HG02642 (cell line): Measurements from ENCODE around the gene TMEM63A.

Experiments used
- ATAC-seq: cut with Tn5 transposase; IDR thresholded peaks from one replicate; pipeline ENCODE4 v1.9.1; 2021; ENCODE audit warnings: mild to moderate bottlenecking; ENCODE audit not compliant: unreplicated experiment, poor library complexity

The TMEM63A gene

DNA sequence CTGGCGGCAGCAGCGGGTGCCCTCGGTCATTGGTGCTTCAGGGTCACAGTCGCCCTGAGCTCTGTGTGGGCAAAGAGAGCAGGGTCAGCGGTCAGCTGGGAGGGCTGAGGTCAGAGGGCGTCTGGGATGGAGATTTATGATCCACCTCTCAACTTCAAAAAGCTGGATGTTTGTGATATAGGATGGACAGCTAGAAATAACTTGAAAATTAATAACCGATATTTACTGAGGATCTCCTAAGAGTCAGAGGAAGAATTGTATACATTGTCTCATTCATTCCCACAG lies 4.8 kb upstream of the TMEM63A start:
- no peak for ATAC-seq

DNA sequence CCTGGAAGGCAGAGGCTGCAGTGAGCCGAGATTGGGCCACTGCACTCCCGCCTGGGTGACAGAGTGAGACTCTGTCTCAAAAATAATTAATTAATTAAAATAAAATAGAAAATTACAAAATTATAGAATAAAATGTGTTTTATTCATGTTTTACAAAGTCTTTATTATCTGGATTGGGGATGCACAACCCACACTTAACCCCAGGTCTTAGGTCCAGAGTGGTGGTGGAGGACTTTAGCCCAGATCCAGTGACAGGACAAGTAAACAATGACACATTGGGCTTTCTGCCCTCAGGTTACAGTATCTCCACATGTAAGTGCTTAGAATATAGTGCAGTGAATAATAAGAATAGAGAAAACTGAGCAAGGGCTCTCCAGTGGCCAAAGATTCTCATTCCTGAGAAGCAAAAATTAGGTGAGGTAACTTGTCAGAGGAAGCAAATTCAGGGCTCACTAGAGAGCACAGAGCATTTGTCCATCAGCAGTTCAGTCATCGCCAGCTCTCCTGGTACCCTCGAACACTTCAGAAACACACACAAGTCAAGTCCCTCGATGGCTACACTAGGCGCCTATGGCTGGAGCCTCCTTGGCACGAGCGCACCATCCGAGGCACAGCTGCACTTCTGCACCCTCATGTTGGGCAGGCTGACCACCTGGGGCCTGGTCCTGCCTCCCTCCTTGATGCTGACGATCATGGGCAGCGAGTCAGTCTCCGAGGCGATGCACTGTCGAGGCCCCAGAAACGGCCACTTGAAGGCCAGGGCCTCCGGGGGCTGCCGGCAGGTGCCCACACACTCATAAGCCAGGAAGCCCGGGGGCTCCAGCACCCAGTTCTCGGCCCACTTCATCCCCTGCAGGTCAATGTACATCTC lies 4.2 kb upstream of the TMEM63A start:
- no peak for ATAC-seq

DNA sequence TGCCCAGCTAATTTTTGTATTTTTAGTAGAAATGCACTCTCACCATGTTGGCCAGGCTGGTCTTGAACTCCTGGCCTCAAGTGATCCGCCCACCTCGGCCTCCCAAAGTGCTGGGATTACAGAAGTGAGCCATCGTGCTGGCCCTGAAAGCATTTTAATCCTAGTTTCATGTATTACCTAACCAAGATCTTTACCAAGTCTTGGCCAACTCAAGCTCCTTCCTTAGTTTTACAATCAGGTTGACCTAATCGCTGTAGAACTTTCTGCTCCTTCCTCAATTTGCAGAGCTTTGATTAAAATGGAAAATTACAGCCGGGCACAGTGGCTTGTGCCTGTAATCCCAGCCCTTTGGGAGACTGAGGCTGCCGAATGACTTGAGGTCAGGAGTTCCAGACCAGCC lies 3.2 kb upstream of the TMEM63A start:
- no peak for ATAC-seq

DNA sequence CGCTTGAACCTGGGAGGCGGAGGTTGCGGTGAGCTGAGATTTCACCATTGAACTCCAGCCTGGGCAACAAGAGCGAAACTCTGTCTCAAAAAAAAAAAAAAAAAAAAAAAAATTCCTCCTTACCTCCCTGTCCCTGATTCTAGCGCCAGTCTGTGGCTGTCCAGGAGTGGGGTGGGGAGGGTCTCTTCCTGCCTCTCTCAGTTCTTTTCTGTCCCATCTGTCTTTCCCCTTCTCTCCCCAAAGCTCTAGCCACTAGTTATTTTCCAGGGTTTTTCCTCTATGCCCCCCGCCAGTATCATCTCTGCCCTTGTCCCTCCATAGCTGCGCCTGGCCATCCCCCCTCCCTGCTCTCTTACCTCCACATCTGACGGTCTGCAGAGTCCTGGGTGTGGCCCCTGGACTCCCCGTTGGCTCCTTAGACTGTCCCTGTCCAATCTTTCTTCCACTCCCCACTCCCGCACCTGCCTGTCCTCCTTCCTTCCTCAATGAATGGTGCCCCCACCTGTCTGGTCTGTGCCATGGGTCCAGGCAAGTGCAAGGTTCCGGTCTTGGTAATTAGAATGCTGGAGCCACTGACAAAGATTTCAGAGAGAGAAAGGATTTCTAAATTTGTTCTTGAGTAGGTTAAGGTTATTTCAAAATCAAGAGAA lies 1.6 kb upstream of the TMEM63A start:
- ATAC-seq = no peak

DNA sequence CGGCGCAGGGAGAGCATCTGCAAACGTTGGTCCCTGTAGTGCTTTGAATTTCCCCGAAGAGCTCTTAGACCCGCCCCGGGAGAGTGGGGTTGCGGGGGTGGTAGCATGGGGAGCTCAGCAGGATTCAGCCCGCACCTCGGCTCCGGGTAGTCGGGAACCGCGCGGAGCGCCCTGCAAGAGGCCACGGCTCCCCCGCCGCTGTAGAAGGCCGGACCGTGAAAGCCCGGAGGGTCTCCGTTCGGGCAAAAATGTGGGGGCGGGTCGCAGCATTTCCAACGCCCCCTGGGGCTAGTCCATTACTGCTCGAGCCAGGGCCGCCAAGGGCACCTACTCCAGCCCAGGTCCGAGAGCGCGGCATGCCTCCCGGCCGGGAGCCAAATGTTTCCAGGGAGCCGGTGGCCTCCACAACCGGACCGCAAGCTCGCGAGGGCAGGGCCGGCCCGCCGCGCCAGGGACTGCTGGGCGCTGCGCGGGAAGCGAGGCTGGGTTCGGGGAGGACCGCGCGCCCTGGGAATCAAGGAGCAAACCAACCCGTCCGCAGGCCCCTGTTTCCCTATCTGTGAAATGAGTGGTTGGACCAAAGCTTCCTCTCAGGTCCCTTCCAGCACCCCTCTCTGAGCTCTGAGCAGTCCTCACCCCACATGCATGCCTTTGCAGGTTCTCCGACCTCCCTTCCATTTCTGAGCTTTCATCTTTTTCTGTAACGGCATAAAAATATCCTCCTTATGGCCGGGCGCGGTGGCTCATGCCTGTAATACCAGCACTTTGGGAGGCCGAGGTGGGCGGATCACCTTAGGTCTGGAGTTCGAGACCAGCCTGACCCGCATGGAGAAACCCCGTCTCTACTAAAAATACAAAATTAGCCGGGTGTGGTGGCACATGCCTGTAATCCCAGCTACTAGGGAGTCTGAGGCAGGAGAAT lies 775 bp upstream of the TMEM63A start:
- ATAC-seq = peak; percentile 33

DNA sequence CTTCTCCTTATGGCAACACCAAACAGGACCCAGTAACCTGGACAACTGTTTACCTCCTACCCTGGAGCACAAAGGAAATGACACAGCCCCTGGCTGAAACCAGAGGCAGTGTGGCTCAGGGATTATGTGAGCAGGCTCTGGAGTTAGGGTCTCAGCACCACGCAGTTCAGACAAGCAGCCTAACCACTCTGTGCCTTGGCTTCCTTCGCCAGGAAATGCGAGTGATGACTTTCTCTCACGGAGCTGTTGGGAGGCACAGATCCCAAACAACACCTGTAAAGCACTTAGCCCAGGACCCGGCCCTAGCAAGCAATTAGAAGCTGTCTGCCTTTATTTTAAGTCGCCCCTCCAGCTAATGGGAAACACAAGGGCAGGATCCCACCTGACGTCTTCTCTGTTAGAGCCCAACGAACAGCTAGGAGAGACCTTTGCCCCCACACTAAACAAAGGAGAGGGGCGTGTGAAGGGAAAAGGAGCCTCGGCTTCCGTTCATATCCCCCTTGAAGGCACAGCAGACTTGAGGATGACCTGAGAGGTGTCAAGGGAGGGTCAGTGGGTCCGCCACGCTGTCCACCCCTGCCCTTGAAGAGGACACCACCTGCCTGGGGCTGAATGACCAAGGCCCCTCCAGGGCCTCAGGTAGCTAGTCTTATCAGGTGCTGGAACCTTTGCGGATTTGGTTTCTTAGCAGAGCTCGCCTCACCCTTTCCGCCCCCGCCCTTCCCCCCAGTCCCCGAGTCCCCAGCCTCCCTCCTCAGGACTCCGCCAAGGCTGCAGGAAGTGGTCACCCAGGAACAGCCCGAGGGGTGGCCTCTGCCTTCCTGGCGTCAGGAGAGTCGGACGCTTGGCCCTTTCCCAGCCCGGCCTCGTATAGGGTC lies 860 bp downstream of the TMEM63A start:
- ATAC-seq = peak; percentile 27

DNA sequence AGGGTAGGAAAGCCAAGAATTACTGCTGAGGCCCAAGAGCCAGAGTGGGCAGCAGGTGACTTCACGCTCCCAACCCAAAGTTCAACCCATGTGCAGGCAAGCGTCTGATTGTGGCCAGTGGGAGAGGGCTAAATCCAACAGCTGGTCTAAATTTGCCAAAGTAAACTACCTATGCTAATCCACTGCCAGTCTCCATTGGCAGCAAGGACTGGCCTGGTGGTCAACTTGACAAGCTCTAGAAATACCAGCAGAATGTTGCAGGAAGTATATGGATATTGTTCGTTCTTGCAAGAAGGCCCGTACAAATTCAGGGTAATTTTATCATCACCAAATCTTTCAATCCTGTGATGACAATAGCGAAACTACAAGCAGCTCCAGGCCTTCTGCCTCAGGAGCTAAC lies 1.5 kb downstream of the TMEM63A start:
- ATAC-seq = no peak

DNA sequence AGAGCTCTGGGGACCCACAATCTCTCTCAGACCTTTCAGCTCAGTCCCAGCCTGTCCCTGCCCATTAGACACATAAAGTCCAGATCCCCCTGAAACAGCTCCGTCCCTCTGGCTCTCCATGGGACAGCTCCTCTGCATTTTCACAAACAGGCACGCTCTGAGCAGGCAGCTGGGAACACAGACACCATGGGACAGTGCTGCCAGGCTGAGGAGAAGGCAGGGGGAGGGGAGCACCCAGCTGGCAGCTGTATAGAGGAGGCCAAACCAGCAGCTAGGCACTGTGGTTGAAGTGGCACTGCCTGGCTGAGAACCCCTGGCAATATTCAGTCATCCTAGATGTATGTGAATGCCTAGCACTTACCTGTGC lies 2.0 kb downstream of the TMEM63A start:
- ATAC-seq = no peak

DNA sequence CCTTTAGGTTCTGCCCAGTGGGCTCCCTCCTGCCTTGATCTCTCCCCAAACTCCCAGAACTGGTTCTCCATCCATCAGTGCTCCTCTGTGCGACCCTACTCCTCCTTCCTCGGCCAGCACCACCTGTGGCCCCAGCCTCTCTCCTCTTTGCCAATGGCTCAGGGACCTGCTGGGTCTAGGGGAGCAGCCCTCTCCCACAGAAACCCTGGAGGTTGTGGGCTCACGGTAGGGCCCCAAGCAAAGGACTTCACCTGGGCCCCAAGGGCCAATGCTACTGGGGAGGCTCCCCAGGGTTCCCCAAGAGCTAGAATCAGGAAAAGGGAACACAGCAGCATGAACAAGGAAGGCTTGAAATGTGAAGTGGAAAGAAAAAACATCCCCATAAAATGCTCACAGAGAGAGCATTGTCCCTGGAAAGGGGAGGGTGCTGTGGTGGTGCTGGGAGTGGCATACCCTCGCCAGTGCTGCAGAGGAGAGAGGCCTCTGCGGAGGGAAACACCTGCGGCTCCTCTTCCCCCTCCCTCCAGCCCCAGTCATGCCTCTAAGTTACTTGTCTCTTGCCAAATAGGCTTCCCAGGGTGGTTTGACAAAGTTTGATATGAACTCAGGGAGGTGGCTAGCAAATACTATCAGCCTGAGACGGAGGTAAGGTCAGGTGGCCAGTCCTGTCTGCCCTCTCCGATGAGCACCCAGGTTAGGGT lies 2.5 kb downstream of the TMEM63A start:
- no peak for ATAC-seq

DNA sequence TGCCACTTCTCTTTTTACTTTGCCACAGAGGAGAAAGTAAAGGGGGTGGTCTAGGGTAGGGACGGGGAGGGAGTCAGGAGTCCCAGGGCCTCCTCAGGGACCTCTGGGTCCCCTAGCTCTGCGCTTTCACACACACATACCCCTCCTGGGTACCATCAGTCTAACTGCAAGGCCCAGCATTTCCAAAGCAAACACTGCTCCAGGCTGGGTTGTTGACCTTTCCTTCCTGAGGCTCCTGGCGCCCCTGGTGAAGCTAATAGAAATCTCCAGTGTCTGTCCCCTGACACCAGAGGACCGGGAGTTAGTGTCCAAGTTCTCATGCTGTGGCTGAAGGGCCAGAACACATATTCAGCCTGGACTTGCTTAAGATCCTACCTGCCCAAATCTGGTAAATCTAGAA lies 3.9 kb downstream of the TMEM63A start:
- ATAC-seq = no peak

DNA sequence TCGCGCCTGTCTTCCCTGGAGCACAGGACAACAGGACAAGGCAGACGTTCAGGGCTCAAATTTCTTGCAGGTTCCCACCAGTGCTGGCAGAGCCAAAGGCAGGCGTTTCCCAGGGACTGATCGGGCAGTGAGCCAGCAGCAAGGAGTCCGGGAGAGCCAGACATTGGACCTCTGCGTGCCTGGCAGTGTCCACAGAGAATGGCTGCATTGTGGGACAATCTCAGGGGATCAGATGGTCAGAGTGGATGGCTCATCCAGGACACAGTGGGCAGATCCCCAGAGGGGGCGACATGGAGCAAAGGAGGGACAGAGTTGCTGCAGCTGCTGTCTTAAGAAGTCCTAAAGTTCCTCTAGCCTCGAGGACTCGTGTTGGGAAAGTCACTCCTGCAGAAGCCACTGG lies 4.6 kb downstream of the TMEM63A start:
- no peak for ATAC-seq

DNA sequence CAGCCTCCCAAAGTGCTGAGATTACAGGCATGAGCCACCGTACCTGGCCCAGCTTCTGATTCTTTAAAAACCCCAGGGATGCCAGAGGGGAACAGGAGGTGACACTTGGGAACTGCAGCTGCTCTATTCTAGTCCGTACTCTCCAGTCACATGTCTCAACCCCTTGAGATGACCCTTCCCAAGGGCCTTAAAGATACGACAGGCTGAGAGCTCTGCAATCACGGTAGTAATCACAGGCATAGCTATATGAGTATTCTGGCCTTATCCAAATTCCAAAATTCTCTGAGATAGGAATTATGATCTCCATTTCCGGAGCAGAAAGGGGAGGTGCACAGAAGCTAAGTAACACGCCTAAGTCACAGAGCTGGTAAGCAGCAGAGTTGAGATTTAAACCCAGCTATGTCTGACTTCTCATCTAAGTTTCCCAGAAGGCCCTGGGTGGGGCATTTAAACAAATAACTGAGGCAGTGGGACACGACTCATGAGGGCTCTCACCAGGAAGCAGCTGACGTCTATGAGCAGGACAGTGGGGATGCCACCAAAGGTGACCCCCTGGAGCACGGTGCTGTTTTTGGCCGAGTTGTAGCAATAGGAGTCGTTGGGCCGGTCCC lies 5.2 kb downstream of the TMEM63A start:
- ATAC-seq = no peak

DNA sequence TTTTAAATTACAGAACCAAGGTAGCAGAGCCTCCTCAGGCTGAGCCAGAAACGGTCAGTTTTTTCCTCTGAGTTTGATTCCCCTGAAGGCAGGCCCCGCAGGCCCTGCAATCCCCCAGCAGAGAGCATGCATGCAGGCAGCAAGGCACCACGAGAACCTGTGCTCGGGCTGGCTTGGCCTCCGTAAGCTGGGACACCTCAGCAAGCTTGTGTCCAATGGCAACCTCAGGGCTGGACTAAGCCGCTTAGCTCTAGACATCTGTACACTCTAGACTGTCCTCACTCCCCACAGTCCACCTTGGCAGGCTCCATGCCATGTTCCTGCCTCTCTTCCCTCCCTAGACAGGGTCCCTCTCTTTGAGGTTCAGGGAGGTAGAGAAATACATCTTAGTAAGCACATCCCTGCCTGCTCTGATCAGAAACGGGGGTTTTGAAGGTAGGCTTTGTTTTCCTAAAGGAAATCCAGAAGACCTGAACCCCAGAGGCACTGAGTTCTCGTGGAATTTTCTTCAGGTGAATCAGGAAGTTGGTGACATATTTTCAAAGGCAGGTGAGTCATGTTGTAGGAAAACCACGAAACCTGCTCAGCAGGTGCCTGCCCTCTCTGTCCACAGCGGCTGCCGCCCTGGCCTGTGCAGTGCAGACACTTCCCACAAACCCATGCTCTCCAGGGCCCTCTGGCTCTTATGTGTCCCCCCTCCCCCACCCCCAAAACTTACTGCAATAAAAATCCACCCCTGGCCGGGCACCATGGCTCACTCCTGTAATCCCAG lies 7.0 kb downstream of the TMEM63A start:
- no peak for ATAC-seq

DNA sequence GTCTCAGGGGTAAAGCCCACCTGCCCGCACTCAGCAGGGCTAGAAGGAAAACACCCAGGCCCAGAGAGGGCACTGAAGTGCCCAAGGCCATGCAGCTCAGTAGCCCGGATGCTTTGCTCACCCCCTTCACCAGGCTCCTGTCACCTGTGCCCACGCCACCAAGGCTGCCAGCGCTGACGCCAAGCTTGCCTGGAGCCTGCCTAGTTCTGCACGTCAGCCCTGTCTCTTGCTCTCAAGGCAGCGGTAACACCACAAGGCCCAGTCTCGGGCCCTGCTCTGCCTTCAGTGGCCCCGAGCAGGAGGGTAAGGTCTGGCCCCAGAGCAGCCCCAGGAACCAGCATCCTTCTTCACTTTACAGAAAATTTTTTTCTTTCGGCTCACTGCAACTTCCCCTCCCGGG lies 7.7 kb downstream of the TMEM63A start:
- ATAC-seq = no peak

DNA sequence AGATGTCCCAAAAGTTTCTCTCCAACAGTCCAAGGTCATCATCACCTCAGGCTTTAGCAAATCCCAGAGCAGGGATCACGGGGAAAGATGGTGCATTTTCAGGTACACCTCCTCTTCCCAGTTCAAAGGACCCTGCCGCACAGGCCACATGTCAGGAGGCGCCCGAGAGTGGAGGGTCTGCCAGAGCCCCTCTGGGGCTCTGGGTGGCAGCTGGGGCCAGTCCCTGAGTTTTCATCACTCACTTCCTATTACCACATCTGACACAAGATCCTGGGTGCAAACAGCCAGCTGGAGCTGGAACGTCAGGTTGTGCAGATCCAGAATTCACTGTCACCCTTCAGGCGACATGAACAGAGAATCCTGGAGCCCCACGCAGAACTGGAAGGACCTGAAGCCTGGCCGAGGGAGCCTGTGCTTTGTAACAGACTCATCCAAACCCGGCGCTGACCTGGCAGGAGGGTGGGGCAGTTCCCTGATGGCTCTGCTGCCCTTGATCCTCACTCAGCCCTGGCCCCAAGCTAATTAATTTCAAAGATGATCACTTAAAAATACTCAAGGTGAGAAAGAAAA lies 8.8 kb downstream of the TMEM63A start:
- ATAC-seq = no peak

DNA sequence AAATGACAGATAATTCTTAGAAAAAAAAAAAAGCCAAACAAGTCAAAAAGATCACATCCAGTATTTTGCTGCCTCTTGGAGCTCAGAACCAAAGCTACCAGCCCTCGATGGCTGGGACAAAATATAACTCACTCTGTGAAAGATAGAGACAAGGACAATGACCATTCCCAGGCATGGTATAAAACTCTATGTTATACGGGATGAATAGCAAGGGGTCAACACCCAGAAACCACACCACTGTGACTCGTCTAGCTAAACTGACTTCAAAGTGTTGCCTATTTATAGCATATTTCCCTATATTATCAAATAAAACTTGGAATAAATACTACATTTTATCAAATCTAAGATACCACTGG lies 10.1 kb downstream of the TMEM63A start:
- no peak for ATAC-seq

DNA sequence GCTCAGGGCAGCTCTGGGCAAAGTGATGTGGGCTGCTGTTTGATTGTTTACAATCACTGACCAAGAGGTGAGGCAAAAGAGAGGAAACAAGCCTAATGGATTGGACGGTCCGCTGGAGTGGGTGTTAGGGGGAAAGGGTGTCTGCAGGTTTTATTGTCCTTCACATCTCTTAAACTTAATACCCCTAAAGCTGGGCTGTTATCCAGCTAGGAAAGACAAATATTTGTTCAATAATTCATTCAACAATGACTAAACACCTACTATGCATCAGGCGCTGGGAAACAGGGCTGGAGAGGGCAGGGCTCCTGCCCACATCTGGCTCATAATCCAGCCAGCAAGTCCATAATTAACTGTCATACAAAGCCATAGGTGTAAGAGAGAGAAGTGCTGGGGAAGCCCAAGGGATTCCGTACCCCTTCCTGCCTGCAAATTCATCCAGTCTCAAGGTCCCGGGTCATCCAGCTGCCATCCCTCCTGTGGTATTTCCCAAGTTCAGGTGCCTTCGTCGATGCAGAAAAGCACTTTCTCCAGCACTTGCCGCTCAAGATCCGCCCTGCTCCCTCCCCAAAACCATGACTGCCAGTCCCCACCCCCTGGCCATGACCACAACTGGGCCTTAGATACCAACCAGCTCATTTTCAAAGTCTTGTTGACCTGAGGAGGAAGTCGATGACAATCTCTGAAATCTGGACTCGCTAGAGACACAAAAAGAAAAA lies 10.7 kb downstream of the TMEM63A start:
- no peak for ATAC-seq

DNA sequence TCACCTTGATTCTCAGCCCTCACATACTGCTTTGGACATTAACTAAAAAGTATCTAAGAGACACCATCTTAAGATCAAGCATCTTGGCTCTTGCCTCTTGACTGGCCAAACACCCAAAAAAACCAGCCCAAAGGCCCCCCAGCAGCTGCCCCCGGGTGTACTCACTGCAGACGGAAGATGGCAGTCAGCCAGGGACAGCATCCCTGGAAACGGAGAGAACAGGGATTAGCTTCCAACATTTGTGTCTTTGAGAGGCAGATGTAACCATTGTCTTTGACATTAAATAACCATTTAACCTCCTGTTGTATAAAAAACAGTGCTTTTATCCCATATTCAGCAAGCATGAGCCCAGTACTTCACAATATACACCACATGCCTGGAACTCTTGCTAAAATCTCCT lies 11.3 kb downstream of the TMEM63A start:
- ATAC-seq = no peak
